IMR-90 (cell line): ENCODE results near the gene KMT2E.

Source experiments
- BHLHE40 ChIP-seq: fragments of 150-350 bp; IDR thresholded peaks from 2 replicates; pipeline ENCODE4 v1.6.1; 2016; ENCODE audit warnings: mild to moderate bottlenecking, low read depth, low read length
- MAFK ChIP-seq: IDR thresholded peaks from 2 replicates; pipeline ENCODE4 v1.6.1; 2012; ENCODE audit warnings: low read depth, low read length, improper control_type of control experiment
- MXI1 ChIP-seq: IDR thresholded peaks from 2 replicates; pipeline ENCODE4 v1.6.1; 2012; ENCODE audit warnings: low read depth, mild to moderate bottlenecking, low read length, moderate library complexity, borderline replicate concordance
- TF ChIP-seq, protein P1 (sequence below): conservative IDR thresholded peaks from 2 replicates; pipeline ENCODE4 v1.5.1; 2012; ENCODE audit warnings: mild to moderate bottlenecking, low read depth, low read length, improper control_type of control experiment

DNA sequence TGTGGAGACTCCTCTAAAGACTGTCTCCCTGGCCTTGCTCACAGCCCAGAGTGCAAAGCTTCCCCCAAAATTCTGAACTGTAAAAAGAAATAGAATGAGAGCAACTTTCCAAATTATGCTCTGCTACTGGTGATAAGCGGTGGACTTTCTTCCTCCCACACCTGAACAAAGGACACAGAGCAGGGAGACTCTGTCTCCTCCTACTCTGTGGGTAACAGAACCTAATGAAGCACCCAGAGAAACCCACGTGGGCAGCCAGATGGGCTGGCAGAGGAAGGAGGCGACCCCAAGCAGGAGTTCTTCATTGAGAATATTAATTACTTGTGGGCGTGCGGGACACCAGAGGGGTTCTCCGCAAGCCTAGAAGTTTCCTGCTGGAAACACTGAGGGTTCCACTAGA, 139.5 kb downstream of the KMT2E start:
- TF ChIP-seq, protein P1, sequence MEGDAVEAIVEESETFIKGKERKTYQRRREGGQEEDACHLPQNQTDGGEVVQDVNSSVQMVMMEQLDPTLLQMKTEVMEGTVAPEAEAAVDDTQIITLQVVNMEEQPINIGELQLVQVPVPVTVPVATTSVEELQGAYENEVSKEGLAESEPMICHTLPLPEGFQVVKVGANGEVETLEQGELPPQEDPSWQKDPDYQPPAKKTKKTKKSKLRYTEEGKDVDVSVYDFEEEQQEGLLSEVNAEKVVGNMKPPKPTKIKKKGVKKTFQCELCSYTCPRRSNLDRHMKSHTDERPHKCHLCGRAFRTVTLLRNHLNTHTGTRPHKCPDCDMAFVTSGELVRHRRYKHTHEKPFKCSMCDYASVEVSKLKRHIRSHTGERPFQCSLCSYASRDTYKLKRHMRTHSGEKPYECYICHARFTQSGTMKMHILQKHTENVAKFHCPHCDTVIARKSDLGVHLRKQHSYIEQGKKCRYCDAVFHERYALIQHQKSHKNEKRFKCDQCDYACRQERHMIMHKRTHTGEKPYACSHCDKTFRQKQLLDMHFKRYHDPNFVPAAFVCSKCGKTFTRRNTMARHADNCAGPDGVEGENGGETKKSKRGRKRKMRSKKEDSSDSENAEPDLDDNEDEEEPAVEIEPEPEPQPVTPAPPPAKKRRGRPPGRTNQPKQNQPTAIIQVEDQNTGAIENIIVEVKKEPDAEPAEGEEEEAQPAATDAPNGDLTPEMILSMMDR, result no peak
- no peak for TF ChIP-seq MAFK
- no peak for TF ChIP-seq MXI1
- TF ChIP-seq BHLHE40, result no peak
